ENCODE data around the gene ETV4.
"Not testable (repeated sequence)": the region's sequence is repeated elsewhere in the genome, so short reads cannot be mapped to it uniquely, and the experiment has no call there.

The ETV4 gene

GRCh38 chr17:43526886-43527648 is 19.1 kb downstream of the ETV4 start:
- Histone ChIP-seq H3K27ac (ENCODE audit: low read depth, low read length) (no peak overlapping the region), H3K27me3 (ENCODE audit: control insufficient read depth in 1 of 2, insufficient read depth in 2 of 2, low read length in 2 of 2) (no peaks in the 10 kb centered on the region), H3K9me3 (ENCODE audit: low read length) (no peaks in the 10 kb centered on the region), H3K9ac (ENCODE audit: low read length) (no peak overlapping the region), H3K4me3 (ENCODE audit: low read depth in 1 of 2, low read length in 2 of 2) (no peak overlapping the region), H3K36me3 (ENCODE audit: insufficient read depth, low read length) (peaks cover 48% of the 10 kb centered on the region), H3K4me1 (ENCODE audit: insufficient read depth, low read length) (peaks cover 16% of the 10 kb centered on the region)

DNA sequence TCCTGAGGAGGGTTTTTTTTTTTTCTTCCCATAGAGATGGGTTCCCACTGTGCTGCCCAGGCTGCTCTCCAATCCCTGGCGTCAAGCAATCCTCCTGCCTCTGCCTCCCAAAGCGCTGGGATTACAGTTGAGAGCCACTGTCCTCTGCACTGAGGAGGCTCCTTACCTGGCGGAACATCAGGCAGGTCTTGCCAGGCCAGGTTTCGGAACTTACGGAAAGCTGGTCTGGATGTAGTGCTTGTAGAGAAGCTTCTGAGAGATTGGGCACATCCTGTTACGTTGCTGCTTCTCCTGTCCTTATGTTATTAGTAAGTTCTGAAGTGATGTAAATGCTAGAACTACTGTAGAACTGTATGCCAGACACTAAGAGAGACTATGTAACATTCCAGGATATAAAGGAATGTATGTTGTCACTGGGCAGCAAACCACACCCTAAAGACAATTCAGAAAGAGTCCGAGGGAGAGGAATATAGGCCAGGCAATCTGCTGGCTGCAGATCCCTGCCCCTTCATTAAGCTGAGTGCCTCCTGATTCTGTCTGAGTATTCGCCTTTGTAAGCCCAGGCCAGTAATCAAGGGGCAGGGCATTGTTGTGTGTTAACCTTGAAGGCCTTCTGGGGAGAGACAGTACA is 21.1 kb downstream of the ETV4 start:
- Histone ChIP-seq H3K27me3 (ENCODE audit: control insufficient read depth in 1 of 2, insufficient read depth in 2 of 2, low read length in 2 of 2) (no peaks in the 10 kb centered on the region), H3K9ac (ENCODE audit: low read length) (no peak overlapping the region), H3K36me3 (ENCODE audit: insufficient read depth, low read length) (peaks cover 69% of the 10 kb centered on the region), H3K4me1 (ENCODE audit: insufficient read depth, low read length) (peaks cover 3% of the 10 kb centered on the region), H3K4me3 (ENCODE audit: low read depth in 1 of 2, low read length in 2 of 2) (no peak overlapping the region), H3K27ac (ENCODE audit: low read depth, low read length) (no peak overlapping the region), H3K9me3 (ENCODE audit: low read length) (no peaks in the 10 kb centered on the region)

GRCh38 chr17:43521389-43521788 is 24.8 kb downstream of the ETV4 start:
- Histone ChIP-seq H3K36me3 (ENCODE audit: insufficient read depth, low read length) (peaks cover 94% of the 10 kb centered on the region), H3K9me3 (ENCODE audit: low read length) (no peaks in the 10 kb centered on the region), H3K4me1 (ENCODE audit: insufficient read depth, low read length) (no peaks in the 10 kb centered on the region), H3K9ac (ENCODE audit: low read length) (no peak overlapping the region), H3K4me3 (ENCODE audit: low read depth in 1 of 2, low read length in 2 of 2) (no peak overlapping the region), H3K27ac (ENCODE audit: low read depth, low read length) (no peak overlapping the region), H3K27me3 (ENCODE audit: control insufficient read depth in 1 of 2, insufficient read depth in 2 of 2, low read length in 2 of 2) (no peaks in the 10 kb centered on the region)

GRCh38 chr17:43517615-43518386 is 28.3 kb downstream of the ETV4 start:
- H3K4me1 ChIP-seq (ENCODE audit: insufficient read depth, low read length): no peaks in the 10 kb centered on the region
- no peak overlapping the region for H3K9ac ChIP-seq (ENCODE audit: low read length)
- no peak overlapping the region for H3K4me3 ChIP-seq (ENCODE audit: low read depth in 1 of 2, low read length in 2 of 2)
- H3K36me3 ChIP-seq (ENCODE audit: insufficient read depth, low read length): peaks cover 78% of the 10 kb centered on the region
- no peaks in the 10 kb centered on the region for H3K27me3 ChIP-seq (ENCODE audit: control insufficient read depth in 1 of 2, insufficient read depth in 2 of 2, low read length in 2 of 2)
- no peaks in the 10 kb centered on the region for H3K9me3 ChIP-seq (ENCODE audit: low read length)
- no peak overlapping the region for H3K27ac ChIP-seq (ENCODE audit: low read depth, low read length)

- Histone ChIP-seq H3K4me3 (ENCODE audit: low read depth in 1 of 2, low read length in 2 of 2) (no peak overlapping the region), H3K36me3 (ENCODE audit: insufficient read depth, low read length) (peaks cover 76% of the 10 kb centered on the region), H3K4me1 (ENCODE audit: insufficient read depth, low read length) (no peaks in the 10 kb centered on the region), H3K27me3 (ENCODE audit: control insufficient read depth in 1 of 2, insufficient read depth in 2 of 2, low read length in 2 of 2) (no peaks in the 10 kb centered on the region), H3K9ac (ENCODE audit: low read length) (no peak overlapping the region), H3K27ac (ENCODE audit: low read depth, low read length) (no peak overlapping the region), H3K9me3 (ENCODE audit: low read length) (no peaks in the 10 kb centered on the region)
Observed at GRCh38 chr17:43517161-43517560, 29.0 kb downstream of the ETV4 start.

GRCh38 chr17:43515656-43516055 is 30.5 kb downstream of the ETV4 start:
- Histone ChIP-seq H3K4me3 (ENCODE audit: low read depth in 1 of 2, low read length in 2 of 2) (no peak overlapping the region), H3K4me1 (ENCODE audit: insufficient read depth, low read length) (no peaks in the 10 kb centered on the region), H3K9ac (ENCODE audit: low read length) (no peak overlapping the region), H3K9me3 (ENCODE audit: low read length) (no peaks in the 10 kb centered on the region), H3K27me3 (ENCODE audit: control insufficient read depth in 1 of 2, insufficient read depth in 2 of 2, low read length in 2 of 2) (no peaks in the 10 kb centered on the region), H3K27ac (ENCODE audit: low read depth, low read length) (no peak overlapping the region), H3K36me3 (ENCODE audit: insufficient read depth, low read length) (peaks cover 70% of the 10 kb centered on the region)

- peaks cover 61% of the 10 kb centered on the region for H3K36me3 ChIP-seq (ENCODE audit: insufficient read depth, low read length)
- not testable (repeated sequence) for H3K9me3 ChIP-seq (ENCODE audit: low read length)
Observed at GRCh38 chr17:43511199-43511598, 34.9 kb downstream of the ETV4 start.

GRCh38 chr17:43509440-43509839 is 36.7 kb downstream of the ETV4 start:
- H3K9ac ChIP-seq (ENCODE audit: low read length); H3K9me3 ChIP-seq (ENCODE audit: low read length); H3K4me1 ChIP-seq (ENCODE audit: insufficient read depth, low read length); H3K27ac ChIP-seq (ENCODE audit: low read depth, low read length); H3K4me3 ChIP-seq (ENCODE audit: low read depth in 1 of 2, low read length in 2 of 2); H3K27me3 ChIP-seq (ENCODE audit: control insufficient read depth in 1 of 2, insufficient read depth in 2 of 2, low read length in 2 of 2): not testable (repeated sequence)
- H3K36me3 ChIP-seq (ENCODE audit: insufficient read depth, low read length): peaks cover 68% of the 10 kb centered on the region

More at GRCh38 chr17:43511199-43511598, 34.9 kb downstream of the ETV4 start:
- not testable (repeated sequence) for H3K9ac ChIP-seq (ENCODE audit: low read length); H3K27me3 ChIP-seq (ENCODE audit: control insufficient read depth in 1 of 2, insufficient read depth in 2 of 2, low read length in 2 of 2); H3K4me1 ChIP-seq (ENCODE audit: insufficient read depth, low read length); H3K27ac ChIP-seq (ENCODE audit: low read depth, low read length); H3K4me3 ChIP-seq (ENCODE audit: low read depth in 1 of 2, low read length in 2 of 2)

- no peak overlapping the region for H3K4me3 ChIP-seq (ENCODE audit: low read depth in 1 of 2, low read length in 2 of 2)
- H3K36me3 ChIP-seq (ENCODE audit: insufficient read depth, low read length): peaks cover 44% of the 10 kb centered on the region
- no peak overlapping the region for H3K27ac ChIP-seq (ENCODE audit: low read depth, low read length)
- no peaks in the 10 kb centered on the region for H3K27me3 ChIP-seq (ENCODE audit: control insufficient read depth in 1 of 2, insufficient read depth in 2 of 2, low read length in 2 of 2)
- H3K9ac ChIP-seq (ENCODE audit: low read length): no peak overlapping the region
- H3K4me1 ChIP-seq (ENCODE audit: insufficient read depth, low read length): peaks cover 4% of the 10 kb centered on the region
- no peaks in the 10 kb centered on the region for H3K9me3 ChIP-seq (ENCODE audit: low read length)
Observed at GRCh38 chr17:43490621-43491020, 55.5 kb downstream of the ETV4 start.

- Histone ChIP-seq H3K27me3 (ENCODE audit: control insufficient read depth in 1 of 2, insufficient read depth in 2 of 2, low read length in 2 of 2) (no peaks in the 10 kb centered on the region), H3K4me1 (ENCODE audit: insufficient read depth, low read length) (peaks cover 20% of the 10 kb centered on the region), H3K9me3 (ENCODE audit: low read length) (no peaks in the 10 kb centered on the region), H3K9ac (ENCODE audit: low read length) (peak within 1 kb of the TSS; percentile 73), H3K27ac (ENCODE audit: low read depth, low read length) (peak within 1 kb of the TSS; percentile 83), H3K36me3 (ENCODE audit: insufficient read depth, low read length) (no peaks in the 10 kb centered on the region), H3K4me3 (ENCODE audit: low read depth in 1 of 2, low read length in 2 of 2) (peak within 1 kb of the TSS; percentile 63 to 86)
Observed at GRCh38 chr17:43483674-43484551, 62.2 kb downstream of the ETV4 start, which contains the start of gene DHX8. DHX8 (plus strand) TSS chr17:43483975; CDS start chr17:43484038, 63 bp downstream.
